KMS-11 (cell line): ENCODE measurements around the gene UNC13B.
"Not testable (repeated sequence)": the region's sequence is repeated elsewhere in the genome, so short reads cannot be mapped to it uniquely, and the experiment has no call there.

Experiments used
- H2AFZ ChIP-seq: fragments of 200-600 bp; sonication (generic); 2 replicates; pipeline ENCODE4 v1.6.1; 2016; ENCODE audit warnings: antibody characterized with exemption, mixed run types, low read depth
- H3K27ac ChIP-seq: fragments of 200-600 bp; sonication (generic); 2 replicates; pipeline ENCODE4 v1.6.1; 2016; ENCODE audit warnings: mild to moderate bottlenecking, mixed run types
- H3K27me3 ChIP-seq: fragments of 200-600 bp; sonication (generic); 2 replicates; pipeline ENCODE4 v1.6.1; 2017; ENCODE audit warnings: mild to moderate bottlenecking, low read depth, mixed run types, moderate library complexity; ENCODE audit not compliant: insufficient read depth
- H3K36me3 ChIP-seq: fragments of 200-600 bp; sonication (generic); 2 replicates; pipeline ENCODE4 v1.6.1; 2017; ENCODE audit warnings: mild to moderate bottlenecking, mixed run types; ENCODE audit not compliant: insufficient read depth
- H3K4me1 ChIP-seq: fragments of 200-600 bp; sonication (generic); 2 replicates; pipeline ENCODE4 v1.6.1; 2016; ENCODE audit warnings: mild to moderate bottlenecking, low read depth, mixed run types; ENCODE audit not compliant: poor library complexity, severe bottlenecking
- H3K4me2 ChIP-seq: fragments of 200-600 bp; sonication (generic); 2 replicates; pipeline ENCODE4 v1.7.0; 2016; ENCODE audit warnings: mild to moderate bottlenecking, mixed run types
- H3K4me3 ChIP-seq: fragments of 200-600 bp; sonication (generic); IDR thresholded peaks from 2 replicates; pipeline ENCODE4 v1.6.1; 2017; ENCODE audit warnings: low read depth, low read length, mixed read lengths; ENCODE audit not compliant: insufficient read depth
- H3K79me2 ChIP-seq: fragments of 200-600 bp; sonication (generic); 2 replicates; pipeline ENCODE4 v1.6.1; 2016; ENCODE audit warnings: low read depth, mixed run types; ENCODE audit not compliant: insufficient read depth
- H3K9ac ChIP-seq: fragments of 200-600 bp; sonication (generic); 2 replicates; pipeline ENCODE4 v1.6.1; 2016; ENCODE audit warnings: mild to moderate bottlenecking, mixed run types
- H4K20me1 ChIP-seq: fragments of 200-600 bp; sonication (generic); 2 replicates; pipeline ENCODE4 v1.6.1; 2016; ENCODE audit warnings: mild to moderate bottlenecking, mixed run types; ENCODE audit not compliant: insufficient read depth
- TF ChIP-seq, protein P1 (sequence below): fragments of 200-600 bp; sonication (generic); conservative IDR thresholded peaks from 2 replicates; pipeline ENCODE4 v1.6.1; 2017; ENCODE audit warnings: low read depth, mild to moderate bottlenecking, antibody characterized with exemption, low read length, moderate library complexity, mixed read lengths

Gene UNC13B

DNA sequence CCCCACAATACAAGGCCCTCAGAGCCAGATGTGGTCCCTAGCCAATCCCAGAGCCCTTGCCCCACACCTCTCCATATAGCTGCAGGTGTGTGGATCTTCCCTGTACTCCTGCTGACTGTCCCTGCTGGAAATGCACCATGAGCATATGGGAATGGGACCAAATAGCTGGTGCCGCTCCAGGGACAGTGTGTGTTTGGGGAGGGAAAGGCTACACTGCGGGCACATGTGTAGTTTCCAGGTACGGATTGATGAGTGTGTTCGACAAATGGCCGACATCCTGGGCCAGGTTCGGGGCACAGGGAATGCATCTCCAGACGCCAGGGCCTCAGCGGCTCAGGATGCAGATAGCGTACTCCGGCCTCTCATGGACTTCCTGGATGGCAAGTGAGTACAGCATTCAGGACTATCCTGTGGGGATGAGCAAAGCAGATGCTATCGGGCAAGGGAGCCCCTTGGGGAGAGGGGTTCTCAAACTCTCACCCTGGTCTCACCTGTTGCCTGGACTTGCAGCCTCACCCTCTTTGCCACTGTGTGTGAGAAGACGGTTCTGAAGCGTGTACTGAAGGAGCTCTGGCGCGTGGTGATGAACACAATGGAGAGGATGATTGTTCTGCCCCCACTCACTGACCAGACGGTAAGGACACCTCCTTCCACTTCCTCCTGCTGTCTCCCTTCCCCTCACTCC, 237.0 kb downstream of the UNC13B start:
- H3K4me3 ChIP-seq: no peak overlapping the region
- no peak overlapping the region for H3K27ac ChIP-seq
- no peaks in the 10 kb centered on the region for H4K20me1 ChIP-seq
- peaks cover 14% of the 10 kb centered on the region for H3K4me1 ChIP-seq
- no peak overlapping the region for H2AFZ ChIP-seq
- TF ChIP-seq, protein P1, sequence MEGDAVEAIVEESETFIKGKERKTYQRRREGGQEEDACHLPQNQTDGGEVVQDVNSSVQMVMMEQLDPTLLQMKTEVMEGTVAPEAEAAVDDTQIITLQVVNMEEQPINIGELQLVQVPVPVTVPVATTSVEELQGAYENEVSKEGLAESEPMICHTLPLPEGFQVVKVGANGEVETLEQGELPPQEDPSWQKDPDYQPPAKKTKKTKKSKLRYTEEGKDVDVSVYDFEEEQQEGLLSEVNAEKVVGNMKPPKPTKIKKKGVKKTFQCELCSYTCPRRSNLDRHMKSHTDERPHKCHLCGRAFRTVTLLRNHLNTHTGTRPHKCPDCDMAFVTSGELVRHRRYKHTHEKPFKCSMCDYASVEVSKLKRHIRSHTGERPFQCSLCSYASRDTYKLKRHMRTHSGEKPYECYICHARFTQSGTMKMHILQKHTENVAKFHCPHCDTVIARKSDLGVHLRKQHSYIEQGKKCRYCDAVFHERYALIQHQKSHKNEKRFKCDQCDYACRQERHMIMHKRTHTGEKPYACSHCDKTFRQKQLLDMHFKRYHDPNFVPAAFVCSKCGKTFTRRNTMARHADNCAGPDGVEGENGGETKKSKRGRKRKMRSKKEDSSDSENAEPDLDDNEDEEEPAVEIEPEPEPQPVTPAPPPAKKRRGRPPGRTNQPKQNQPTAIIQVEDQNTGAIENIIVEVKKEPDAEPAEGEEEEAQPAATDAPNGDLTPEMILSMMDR: no peak
- H3K27me3 ChIP-seq: no peaks in the 10 kb centered on the region
- H3K4me2 ChIP-seq: no peak overlapping the region
- H3K79me2 ChIP-seq: no peaks in the 10 kb centered on the region
- H3K9ac ChIP-seq: no peak overlapping the region
- no peaks in the 10 kb centered on the region for H3K36me3 ChIP-seq

DNA sequence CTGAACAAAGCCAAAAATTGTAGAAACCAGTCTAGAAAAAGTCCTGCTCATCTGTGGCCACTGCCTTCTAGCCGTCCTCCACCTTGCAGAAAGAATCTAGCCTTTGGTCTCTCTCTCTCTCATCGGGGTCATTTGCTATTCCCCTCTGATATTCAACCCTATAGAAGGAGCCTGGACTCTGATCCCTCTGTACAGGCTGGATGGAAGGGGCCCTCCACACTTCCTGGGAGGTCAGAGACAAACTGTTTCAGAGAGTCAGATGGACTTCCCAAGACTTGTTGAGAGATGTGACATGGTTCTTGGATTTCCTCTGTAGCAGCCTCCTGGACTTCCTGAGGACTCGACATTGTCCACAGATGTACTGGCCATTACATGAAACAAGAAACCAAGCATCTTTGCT, 243.1 kb downstream of the UNC13B start:
- Histone ChIP-seq H3K79me2 (no peaks in the 10 kb centered on the region), H3K4me1 (no peaks in the 10 kb centered on the region), H4K20me1 (no peaks in the 10 kb centered on the region), H3K4me3 (no peak overlapping the region), H3K9ac (no peak overlapping the region), H2AFZ (no peak overlapping the region), H3K27ac (no peak overlapping the region), H3K36me3 (no peaks in the 10 kb centered on the region), H3K27me3 (no peaks in the 10 kb centered on the region), H3K4me2 (no peak overlapping the region)
- TF ChIP-seq, protein P1: no peak

DNA sequence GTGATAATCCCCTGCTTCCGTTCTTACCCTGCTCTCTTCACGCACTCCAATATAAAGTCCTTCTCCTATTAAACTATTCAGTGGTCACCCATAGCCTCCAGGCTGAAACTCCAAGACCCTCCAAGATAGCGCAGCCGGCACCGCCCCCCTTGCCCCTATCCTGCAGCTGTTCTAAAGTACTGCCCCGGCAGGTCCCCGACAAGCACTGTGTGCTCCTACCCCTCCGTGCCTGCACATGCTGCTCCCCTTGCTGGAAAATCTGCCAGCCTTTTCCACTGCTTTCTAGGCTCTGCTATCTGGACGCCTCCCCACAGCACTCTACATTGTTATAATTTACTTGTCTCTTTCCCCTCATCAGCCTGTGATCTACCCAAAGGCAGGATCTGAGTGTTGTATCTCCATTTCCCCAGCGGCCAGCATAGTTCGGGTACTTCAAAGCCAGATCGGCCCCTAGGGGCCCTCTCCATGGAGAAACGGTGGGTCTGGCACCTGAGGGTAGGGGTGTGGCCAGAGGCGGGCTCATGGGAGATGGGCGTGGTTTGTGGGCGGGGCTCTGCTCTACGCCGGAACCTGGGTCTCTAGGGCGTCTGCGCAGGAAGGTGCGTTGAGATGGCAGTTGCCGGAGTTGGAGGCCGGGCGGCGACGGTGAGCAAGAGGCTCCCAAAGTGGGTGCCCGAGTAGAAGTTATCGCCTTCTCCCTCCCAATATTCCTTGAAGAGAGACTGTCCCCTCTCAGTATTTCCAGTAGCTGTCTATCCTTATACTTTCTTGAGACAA, 244.6 kb downstream of the UNC13B start:
- no peak overlapping the region for H2AFZ ChIP-seq
- TF ChIP-seq, protein P1: no peak
- no peaks in the 10 kb centered on the region for H3K27me3 ChIP-seq
- H3K79me2 ChIP-seq: no peaks in the 10 kb centered on the region
- no peaks in the 10 kb centered on the region for H3K4me1 ChIP-seq
- H4K20me1 ChIP-seq: no peaks in the 10 kb centered on the region
- no peak overlapping the region for H3K27ac ChIP-seq
- H3K4me3 ChIP-seq: no peak overlapping the region
- H3K4me2 ChIP-seq: no peak overlapping the region
- no peak overlapping the region for H3K9ac ChIP-seq
- H3K36me3 ChIP-seq: no peaks in the 10 kb centered on the region

DNA sequence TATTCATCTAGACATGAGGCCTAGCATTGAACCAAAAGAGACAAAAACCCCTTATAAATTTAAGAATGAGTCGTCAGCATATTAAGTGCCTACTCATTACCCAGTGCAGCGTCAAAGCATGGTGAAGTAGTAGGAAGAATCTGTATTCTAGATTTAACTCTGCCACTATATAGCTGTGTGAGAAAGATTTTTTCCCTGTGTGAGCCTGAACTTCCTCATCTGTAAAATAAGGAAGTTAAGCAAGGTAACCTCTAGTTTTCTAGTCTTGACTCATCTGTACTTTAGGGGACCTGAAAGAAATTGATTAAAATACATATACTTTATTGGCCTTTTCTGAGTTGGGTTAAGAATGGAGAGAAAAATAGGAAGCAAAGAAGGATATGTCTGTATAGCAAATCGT, 246.0 kb downstream of the UNC13B start:
- Histone ChIP-seq H3K9ac (no peak overlapping the region), H3K4me1 (no peaks in the 10 kb centered on the region), H3K4me2 (no peak overlapping the region), H3K27me3 (no peaks in the 10 kb centered on the region), H3K79me2 (no peaks in the 10 kb centered on the region), H4K20me1 (no peaks in the 10 kb centered on the region), H3K4me3 (no peak overlapping the region), H3K27ac (no peak overlapping the region), H3K36me3 (no peaks in the 10 kb centered on the region), H2AFZ (no peak overlapping the region)
- TF ChIP-seq, protein P1: no peak

DNA sequence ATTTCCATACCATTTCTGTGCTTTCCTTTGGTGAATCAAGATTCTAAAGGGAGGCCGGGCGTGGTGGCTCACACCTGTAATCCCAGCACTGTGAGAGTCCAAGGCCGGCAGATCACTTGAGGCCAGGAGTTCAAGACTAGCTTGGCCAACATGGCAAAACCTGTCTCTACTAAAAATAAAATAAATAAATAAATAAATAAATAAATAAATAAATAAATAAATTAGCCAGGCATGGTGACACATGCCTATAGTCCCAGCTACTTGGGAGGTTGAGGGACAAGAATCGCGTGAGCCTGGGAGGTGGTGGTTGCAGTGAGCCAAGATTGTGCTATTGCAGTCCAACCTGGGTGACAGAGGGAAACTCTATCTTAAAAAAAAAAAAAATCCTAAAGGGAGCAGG, 247.6 kb downstream of the UNC13B start:
- H3K36me3 ChIP-seq, H3K4me1 ChIP-seq, H3K27ac ChIP-seq, H3K9ac ChIP-seq, H3K4me2 ChIP-seq, H3K27me3 ChIP-seq, H3K4me3 ChIP-seq, H4K20me1 ChIP-seq, H3K79me2 ChIP-seq, H2AFZ ChIP-seq: not testable (repeated sequence)
